Measurements from ENCODE around the gene STK38L.

Gene STK38L

DNA sequence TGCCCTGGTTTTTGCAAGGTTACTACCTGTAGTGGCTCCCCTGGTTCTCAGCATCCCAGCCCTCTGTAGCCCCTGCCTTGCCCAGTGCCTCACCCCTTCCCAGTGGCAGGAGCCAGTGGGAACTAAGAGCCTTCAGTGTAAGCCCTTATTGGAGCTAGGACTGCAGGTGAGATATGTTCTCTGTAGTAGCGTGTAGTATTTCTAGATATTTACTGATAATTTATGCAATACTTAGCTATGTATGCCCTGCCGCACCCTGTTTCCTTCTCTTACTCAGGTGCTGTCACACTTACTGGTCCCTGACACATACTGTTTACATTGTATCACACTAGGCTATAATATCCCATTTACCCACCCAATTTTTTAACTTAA lies 92.2 kb downstream of the STK38L start:
- Histone ChIP-seq H3K27ac (no peak overlapping the region), H3K9me3 (no peaks in the 10 kb centered on the region), H3K9ac (no peak overlapping the region), H3K36me3 (no peaks in the 10 kb centered on the region), H3K4me2 (no peak overlapping the region), H3K27me3 (peaks cover 49% of the 10 kb centered on the region), H3K4me3 (no peak overlapping the region), H4K20me1 (0 out of 2 replicates have a peak, but pooled peaks cover 8% of the 10 kb centered on the region), H3K4me1 (peaks cover 9% of the 10 kb centered on the region)
- no peak for TF ChIP-seq Cebpa-rat (IDR thresholded peaks at IDR 0.05)

DNA sequence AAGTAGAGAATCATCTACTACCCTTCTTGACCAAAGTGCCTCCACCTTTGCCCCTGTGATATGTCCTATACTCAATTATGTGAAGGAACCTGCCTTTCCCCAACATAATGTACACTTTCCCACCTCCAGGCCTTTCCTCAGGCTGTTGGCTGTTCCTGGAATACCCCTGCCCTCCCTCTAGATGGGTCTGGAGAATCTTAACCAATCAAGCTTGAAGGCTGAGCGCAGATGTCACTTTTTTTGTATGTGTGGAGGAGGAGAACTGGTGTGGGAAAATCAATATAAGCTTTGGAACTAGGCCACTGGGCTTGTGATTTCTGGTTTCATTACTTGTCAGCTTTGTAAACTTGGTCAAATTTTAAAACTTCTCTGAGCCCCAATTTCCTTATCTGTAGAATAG lies 93.3 kb downstream of the STK38L start:
- H3K9me3 ChIP-seq, result no peaks in the 10 kb centered on the region
- H3K4me1 ChIP-seq, result peaks cover 9% of the 10 kb centered on the region
- peaks cover 38% of the 10 kb centered on the region for H3K27me3 ChIP-seq
- TF ChIP-seq Cebpa-rat (IDR thresholded peaks at IDR 0.05), result no peak
- no peak overlapping the region for H3K4me2 ChIP-seq
- 0 out of 2 replicates have a peak, but pooled peaks cover 8% of the 10 kb centered on the region for H4K20me1 ChIP-seq
- no peak overlapping the region for H3K27ac ChIP-seq
- no peak overlapping the region for H3K9ac ChIP-seq
- H3K4me3 ChIP-seq, result no peak overlapping the region
- H3K36me3 ChIP-seq, result no peaks in the 10 kb centered on the region

DNA sequence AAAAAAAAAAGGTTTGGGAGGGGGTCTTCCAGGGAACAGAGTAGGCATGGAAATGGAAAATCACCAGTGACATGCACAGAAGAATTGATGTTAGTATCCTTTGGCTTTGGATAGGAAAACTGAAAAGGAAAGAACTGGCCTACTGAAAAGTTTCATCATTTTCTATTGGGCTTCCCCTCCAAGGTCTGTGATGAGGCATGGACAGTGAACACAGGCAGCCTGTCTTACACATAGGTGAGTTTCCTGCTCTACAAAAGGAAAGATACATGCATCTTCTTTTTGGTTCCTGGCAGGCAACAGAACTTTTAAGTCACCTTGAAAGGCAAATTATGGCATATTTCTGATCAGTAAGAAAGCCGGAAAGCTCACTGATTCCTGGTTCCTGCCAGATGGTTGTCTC lies 94.4 kb downstream of the STK38L start:
- Histone ChIP-seq H3K4me3 (no peak overlapping the region), H3K4me2 (no peak overlapping the region), H3K9ac (no peak overlapping the region), H3K27ac (no peak overlapping the region), H3K36me3 (no peaks in the 10 kb centered on the region), H4K20me1 (0 out of 2 replicates have a peak, but pooled peaks cover 8% of the 10 kb centered on the region), H3K4me1 (peaks cover 6% of the 10 kb centered on the region), H3K9me3 (no peaks in the 10 kb centered on the region), H3K27me3 (peaks cover 27% of the 10 kb centered on the region)
- TF ChIP-seq Cebpa-rat (IDR thresholded peaks at IDR 0.05), result no peak

GRCh38 chr12:27340971-27341370 lies 96.9 kb downstream of the STK38L start:
- Histone ChIP-seq H3K9me3 (no peaks in the 10 kb centered on the region), H3K4me3 (no peak overlapping the region), H3K9ac (no peak overlapping the region), H3K4me2 (no peak overlapping the region), H3K36me3 (no peaks in the 10 kb centered on the region), H4K20me1 (no peaks in the 10 kb centered on the region), H3K4me1 (no peaks in the 10 kb centered on the region), H3K27me3 (0 out of 2 replicates have a peak, but pooled peaks cover 2% of the 10 kb centered on the region), H3K27ac (no peak overlapping the region)
- TF ChIP-seq Cebpa-rat (IDR thresholded peaks at IDR 0.05), result no peak

DNA sequence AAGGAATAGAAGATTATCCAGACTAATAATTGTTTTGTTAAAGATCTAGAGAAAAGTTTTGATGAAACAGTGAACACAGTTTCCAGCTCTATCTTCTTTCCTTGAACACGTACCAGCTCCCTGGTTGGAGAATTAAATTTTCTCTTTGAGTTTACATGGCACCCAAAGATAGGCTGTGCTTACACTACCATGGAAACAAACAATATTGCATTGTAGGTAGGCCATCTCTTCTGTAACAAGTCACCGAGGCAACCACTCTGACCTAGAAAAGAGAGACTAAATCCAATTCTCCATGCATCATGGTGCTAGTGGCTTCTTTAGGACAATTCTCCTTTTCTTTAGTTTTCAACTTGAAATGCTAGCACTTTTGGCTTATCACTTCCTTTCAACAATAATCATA lies 98.5 kb downstream of the STK38L start:
- Histone ChIP-seq H3K36me3 (no peaks in the 10 kb centered on the region), H3K9me3 (no peaks in the 10 kb centered on the region), H3K27ac (no peak overlapping the region), H3K27me3 (no peaks in the 10 kb centered on the region), H4K20me1 (no peaks in the 10 kb centered on the region), H3K4me1 (no peaks in the 10 kb centered on the region), H3K4me3 (no peak overlapping the region), H3K9ac (no peak overlapping the region), H3K4me2 (no peak overlapping the region)
- TF ChIP-seq Cebpa-rat (IDR thresholded peaks at IDR 0.05), result no peak

DNA sequence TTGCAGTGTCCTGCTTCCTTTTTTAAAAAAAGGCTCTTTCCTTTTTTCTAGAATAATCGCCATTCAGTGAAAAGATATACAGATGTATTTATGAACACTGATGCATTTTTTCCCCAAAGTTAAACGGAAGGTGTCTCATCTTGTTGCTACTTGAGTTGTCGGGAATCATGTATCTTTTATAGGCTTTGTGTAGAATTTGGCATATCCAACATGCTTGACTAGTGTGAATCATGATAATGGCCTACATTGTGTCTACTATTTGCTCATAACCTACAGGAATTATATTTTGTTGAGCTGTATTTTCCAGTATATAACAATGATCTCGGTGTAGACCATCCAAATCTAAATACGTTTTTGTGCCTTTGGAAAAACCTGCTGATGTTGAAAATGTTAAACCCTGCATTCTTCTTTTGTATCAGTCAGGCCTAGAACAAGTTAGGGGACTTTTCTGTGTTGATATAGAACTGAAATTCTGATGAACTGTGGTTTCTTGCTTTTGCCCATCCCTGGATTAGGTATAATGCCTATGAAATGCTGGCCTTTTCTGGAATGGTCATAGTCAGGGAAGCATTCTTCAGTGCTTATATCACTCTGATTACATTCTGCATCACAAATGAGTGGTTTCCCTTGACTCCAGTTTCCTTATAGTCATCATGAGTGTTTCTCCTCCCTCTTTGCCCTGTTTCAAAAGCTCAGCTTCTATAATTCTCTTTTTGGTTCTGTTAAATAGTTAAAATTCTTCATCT lies 99.3 kb downstream of the STK38L start:
- TF ChIP-seq Cebpa-rat (IDR thresholded peaks at IDR 0.05), result no peak
- no peak overlapping the region for H3K9ac ChIP-seq
- H3K4me2 ChIP-seq, result no peak overlapping the region
- no peaks in the 10 kb centered on the region for H3K36me3 ChIP-seq
- no peak overlapping the region for H3K4me3 ChIP-seq
- no peaks in the 10 kb centered on the region for H3K27me3 ChIP-seq
- no peak overlapping the region for H3K27ac ChIP-seq
- no peaks in the 10 kb centered on the region for H3K4me1 ChIP-seq
- H4K20me1 ChIP-seq, result no peaks in the 10 kb centered on the region
- no peaks in the 10 kb centered on the region for H3K9me3 ChIP-seq

- Histone ChIP-seq H3K9me3 (no peaks in the 10 kb centered on the region), H4K20me1 (no peaks in the 10 kb centered on the region), H3K4me1 (no peaks in the 10 kb centered on the region), H3K36me3 (no peaks in the 10 kb centered on the region), H3K27ac (no peak overlapping the region), H3K4me3 (no peak overlapping the region), H3K27me3 (no peaks in the 10 kb centered on the region), H3K4me2 (no peak overlapping the region), H3K9ac (no peak overlapping the region)
- TF ChIP-seq Cebpa-rat (IDR thresholded peaks at IDR 0.05), result no peak
Measured at GRCh38 chr12:27344246-27344645, 100.2 kb downstream of the STK38L start.

DNA sequence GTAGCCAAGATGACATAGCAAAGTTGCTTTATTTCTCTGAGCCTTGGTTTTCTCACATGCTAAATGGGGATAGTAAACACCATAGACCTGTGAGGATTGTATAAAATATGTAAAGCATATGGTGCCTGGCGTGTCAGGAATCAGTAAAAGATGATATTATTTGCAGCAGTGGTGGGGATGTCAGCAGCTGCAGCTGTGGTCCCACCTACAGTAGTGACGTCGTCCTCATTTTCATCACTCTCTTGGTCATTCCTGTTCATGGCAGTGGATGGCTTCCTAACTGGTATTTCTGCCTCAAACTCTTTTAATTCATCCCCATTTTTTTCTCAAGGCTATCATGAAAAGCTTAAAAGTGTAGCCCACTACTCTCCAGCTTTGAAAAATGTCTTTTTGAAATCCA lies 100.7 kb downstream of the STK38L start:
- no peaks in the 10 kb centered on the region for H3K4me1 ChIP-seq
- no peaks in the 10 kb centered on the region for H3K27me3 ChIP-seq
- H3K4me2 ChIP-seq, result no peak overlapping the region
- no peaks in the 10 kb centered on the region for H3K9me3 ChIP-seq
- no peaks in the 10 kb centered on the region for H3K36me3 ChIP-seq
- H3K9ac ChIP-seq, result no peak overlapping the region
- H3K4me3 ChIP-seq, result no peak overlapping the region
- TF ChIP-seq Cebpa-rat (IDR thresholded peaks at IDR 0.05), result no peak
- H3K27ac ChIP-seq, result no peak overlapping the region
- H4K20me1 ChIP-seq, result no peaks in the 10 kb centered on the region

- H3K4me1 ChIP-seq, result no peaks in the 10 kb centered on the region
- TF ChIP-seq Cebpa-rat (IDR thresholded peaks at IDR 0.05), result no peak
- no peaks in the 10 kb centered on the region for H3K36me3 ChIP-seq
- no peaks in the 10 kb centered on the region for H3K9me3 ChIP-seq
- H3K27ac ChIP-seq, result no peak overlapping the region
- no peaks in the 10 kb centered on the region for H3K27me3 ChIP-seq
- H4K20me1 ChIP-seq, result no peaks in the 10 kb centered on the region
- no peak overlapping the region for H3K9ac ChIP-seq
- H3K4me2 ChIP-seq, result no peak overlapping the region
- H3K4me3 ChIP-seq, result no peak overlapping the region
Measured at GRCh38 chr12:27345376-27345775, 101.3 kb downstream of the STK38L start.

DNA sequence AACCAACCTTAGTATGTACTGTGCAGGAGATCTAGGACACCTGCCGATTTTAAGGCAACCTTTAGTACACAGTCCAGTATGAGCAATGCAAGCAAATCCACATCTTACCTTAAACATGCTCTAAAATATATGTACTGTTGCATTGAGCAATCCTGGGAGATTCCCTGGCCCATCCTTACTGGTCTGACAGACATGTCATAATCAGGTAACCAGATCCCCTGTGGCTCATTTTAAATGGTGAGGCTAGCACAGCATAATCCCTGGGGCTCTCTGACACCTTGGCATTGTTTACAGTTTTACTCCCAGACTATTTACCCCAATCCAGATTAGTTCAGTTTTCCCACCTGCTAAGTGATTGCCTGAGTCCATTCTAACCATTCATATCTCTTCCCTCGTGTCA lies 103.7 kb downstream of the STK38L start:
- no peaks in the 10 kb centered on the region for H3K27me3 ChIP-seq
- H3K27ac ChIP-seq, result no peak overlapping the region
- no peaks in the 10 kb centered on the region for H3K9me3 ChIP-seq
- H3K4me2 ChIP-seq, result no peak overlapping the region
- no peaks in the 10 kb centered on the region for H4K20me1 ChIP-seq
- no peak overlapping the region for H3K4me3 ChIP-seq
- TF ChIP-seq Cebpa-rat (IDR thresholded peaks at IDR 0.05), result no peak
- H3K36me3 ChIP-seq, result no peaks in the 10 kb centered on the region
- H3K9ac ChIP-seq, result no peak overlapping the region
- no peaks in the 10 kb centered on the region for H3K4me1 ChIP-seq

GRCh38 chr12:27351476-27351875 lies 107.4 kb downstream of the STK38L start:
- Histone ChIP-seq H3K27ac (no peak overlapping the region), H3K4me1 (no peaks in the 10 kb centered on the region), H3K36me3 (no peaks in the 10 kb centered on the region), H4K20me1 (no peaks in the 10 kb centered on the region), H3K4me3 (no peak overlapping the region), H3K9ac (no peak overlapping the region), H3K4me2 (no peak overlapping the region), H3K27me3 (no peaks in the 10 kb centered on the region), H3K9me3 (no peaks in the 10 kb centered on the region)
- no peak for TF ChIP-seq Cebpa-rat (IDR thresholded peaks at IDR 0.05)
